Measurements from ENCODE around the gene ZNF566. TPM values are rescaled to one million over a fixed set of nuclear protein-coding genes. Genes with fewer than 3 reads are reported as not detected.

The ZNF566 gene
- total RNA-seq (26.0 and 26.6 TPM in 2 replicates), polyA plus RNA-seq (8.8 and 9.1 TPM in 2 replicates), polyA minus RNA-seq (5.4 and 6.1 TPM in 2 replicates)
- total RNA-seq (2013): 24.7 TPM

DNA sequence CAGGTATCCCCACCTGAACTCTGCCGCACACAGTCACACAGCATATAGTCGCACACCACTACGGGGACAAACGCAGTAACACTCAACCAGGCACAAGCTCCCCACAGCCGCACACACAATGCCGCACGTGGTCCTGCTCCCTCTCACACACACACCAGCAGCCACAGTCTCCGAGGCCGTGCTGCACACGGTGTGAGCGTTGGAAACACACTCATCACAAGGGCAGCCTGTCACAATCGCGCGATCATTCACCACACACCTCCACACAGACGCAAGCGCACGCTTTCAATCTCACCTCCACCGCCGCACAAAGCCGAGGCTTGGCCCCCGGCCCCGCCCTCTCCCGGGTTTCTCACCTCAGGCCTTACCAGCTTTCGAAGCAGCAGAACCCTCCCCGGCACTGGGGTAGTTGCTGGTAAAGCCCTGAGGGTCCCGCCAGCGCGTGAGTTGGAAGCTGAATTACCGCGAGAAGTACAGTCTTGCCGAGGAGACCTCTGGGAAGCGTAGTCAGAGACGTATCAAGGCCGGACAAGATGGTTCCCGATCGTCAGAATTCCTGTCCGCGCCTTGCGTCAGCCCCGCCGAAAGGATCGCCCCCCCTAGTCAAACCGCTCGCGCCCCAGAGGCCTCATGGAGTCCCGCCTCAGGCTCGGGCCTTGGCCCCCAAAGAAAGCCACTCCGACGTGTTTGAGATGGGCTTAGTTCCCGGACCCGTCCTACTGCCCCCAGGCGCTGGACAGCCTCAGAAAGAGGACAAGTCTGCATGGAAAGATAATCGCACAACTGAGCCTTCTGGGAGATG, at the start of gene ZNF566:
TSS of gene ZNF566 (minus strand) at position 444 of the 802 bp plus-strand sequence. CDS start 13,004 bp downstream, outside the sequence.
- Mint-ChIP-seq H3K4me1 (peaks cover 41% of the 10 kb centered on the region), H3K9me3 (ENCODE audit: insufficient read depth) (peaks cover 3% of the 10 kb centered on the region), H3K27me3 (no peaks in the 10 kb centered on the region), H3K4me3 (peak within 1 kb of the TSS; percentile 99), H3K27ac (peak within 1 kb of the TSS; percentile 99)
- H3K4me3 ChIP-seq (ENCODE audit: control extremely low read depth in 1 of 5, extremely low read depth in 1 of 5, insufficient read depth in 1 of 5, low read depth in 2 of 5, low read length in 4 of 5): peak within 1 kb of the TSS; percentile 79 to 98 (median 90)
- DNase-seq: peak; percentile 96
- ChIA-PET CTCF (interaction anchor here (0.6 to 2.1 kb wide), 7 partner anchors 8 to 533 kb away, joined by 3 to 13 read pairs (median 3); partner anchors contain the start of genes ZFP14, ZNF260 and ZNF382), POLR2A (interaction anchor here (0.7 to 2.9 kb wide), 7 partner anchors 39 to 1144 kb away, joined by 3 to 25 read pairs (median 4); partner anchors contain the start of genes ZFP14, ZFP82, ZNF146 and ZNF260)
- peak; percentile 90 for ATAC-seq (ENCODE audit: low read depth)
- peak within 1 kb of the TSS; percentile 85 to 86 for H3K27ac ChIP-seq (ENCODE audit: low read length in 2 of 2)
- H2AFZ ChIP-seq (ENCODE audit: insufficient read depth, low read depth, low read length, poor library complexity, severe bottlenecking): peak within 1 kb of the TSS; percentile 98
- under 1% methylated on average over 53 of the region's 53 CpGs for WGBS (ENCODE audit: insufficient coverage)
- H3K4me1 ChIP-seq (ENCODE audit: control insufficient read depth in 2 of 2, insufficient read depth in 2 of 2, low read length in 2 of 2): peaks cover 16 to 30% of the 10 kb centered on the region in 2 donors
- no peaks in the 10 kb centered on the region for H3K27me3 ChIP-seq (replicated peaks in 1 of 4; ENCODE audit: control extremely low read depth in 1 of 4, control insufficient read depth in 3 of 4, insufficient read depth in 4 of 4, low read length in 3 of 4)
- no peaks in the 10 kb centered on the region for H4K20me1 ChIP-seq (ENCODE audit: control insufficient read depth, insufficient read depth, low read length, poor library complexity, severe bottlenecking)
- peak within 1 kb of the TSS; percentile 90 for H3K4me2 ChIP-seq (replicated peaks; ENCODE audit: low read depth, low read length, poor library complexity, severe bottlenecking)
- no peak for TF ChIP-seq EZH2 (IDR thresholded peaks at IDR 0.05; ENCODE audit: borderline replicate concordance, insufficient read depth, low read depth, low read length, poor library complexity, severe bottlenecking)
- TF ChIP-seq, protein P1, sequence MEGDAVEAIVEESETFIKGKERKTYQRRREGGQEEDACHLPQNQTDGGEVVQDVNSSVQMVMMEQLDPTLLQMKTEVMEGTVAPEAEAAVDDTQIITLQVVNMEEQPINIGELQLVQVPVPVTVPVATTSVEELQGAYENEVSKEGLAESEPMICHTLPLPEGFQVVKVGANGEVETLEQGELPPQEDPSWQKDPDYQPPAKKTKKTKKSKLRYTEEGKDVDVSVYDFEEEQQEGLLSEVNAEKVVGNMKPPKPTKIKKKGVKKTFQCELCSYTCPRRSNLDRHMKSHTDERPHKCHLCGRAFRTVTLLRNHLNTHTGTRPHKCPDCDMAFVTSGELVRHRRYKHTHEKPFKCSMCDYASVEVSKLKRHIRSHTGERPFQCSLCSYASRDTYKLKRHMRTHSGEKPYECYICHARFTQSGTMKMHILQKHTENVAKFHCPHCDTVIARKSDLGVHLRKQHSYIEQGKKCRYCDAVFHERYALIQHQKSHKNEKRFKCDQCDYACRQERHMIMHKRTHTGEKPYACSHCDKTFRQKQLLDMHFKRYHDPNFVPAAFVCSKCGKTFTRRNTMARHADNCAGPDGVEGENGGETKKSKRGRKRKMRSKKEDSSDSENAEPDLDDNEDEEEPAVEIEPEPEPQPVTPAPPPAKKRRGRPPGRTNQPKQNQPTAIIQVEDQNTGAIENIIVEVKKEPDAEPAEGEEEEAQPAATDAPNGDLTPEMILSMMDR (IDR thresholded peaks at IDR 0.05): no peak
- H3K9ac ChIP-seq (ENCODE audit: low read length): peak within 1 kb of the TSS; percentile 88
- H3K79me2 ChIP-seq (ENCODE audit: control insufficient read depth, insufficient read depth, low read length): peaks cover 28% of the 10 kb centered on the region
- intact Hi-C loops (cut with micrococcal nuclease): loop anchor here (1.0 to 5.0 kb wide), 7 partner anchors 39 to 728 kb away; partner anchors contain the start of genes ZFP14, ZFP82, ZNF260 and ZNF383
- no peaks in the 10 kb centered on the region for H3K36me3 ChIP-seq (replicated peaks in 1 of 2; ENCODE audit: control extremely low read depth in 1 of 2, control insufficient read depth in 1 of 2, extremely low read depth in 1 of 2, insufficient read depth in 2 of 2, low read length in 1 of 2)
- peaks cover 0 to 22% (median 1%) of the 10 kb centered on the region in 3 donors for H3K9me3 ChIP-seq (ENCODE audit: control extremely low read depth in 1 of 3, control insufficient read depth in 2 of 3, insufficient read depth in 1 of 3, low read length in 2 of 3)
